ENCODE data around the gene CHD8. TPM values are rescaled to one million over a fixed set of nuclear protein-coding genes. Genes with fewer than 3 reads are reported as not detected.

The CHD8 gene
- total RNA-seq, 1 donor from 2014 or later = 144 TPM

DNA sequence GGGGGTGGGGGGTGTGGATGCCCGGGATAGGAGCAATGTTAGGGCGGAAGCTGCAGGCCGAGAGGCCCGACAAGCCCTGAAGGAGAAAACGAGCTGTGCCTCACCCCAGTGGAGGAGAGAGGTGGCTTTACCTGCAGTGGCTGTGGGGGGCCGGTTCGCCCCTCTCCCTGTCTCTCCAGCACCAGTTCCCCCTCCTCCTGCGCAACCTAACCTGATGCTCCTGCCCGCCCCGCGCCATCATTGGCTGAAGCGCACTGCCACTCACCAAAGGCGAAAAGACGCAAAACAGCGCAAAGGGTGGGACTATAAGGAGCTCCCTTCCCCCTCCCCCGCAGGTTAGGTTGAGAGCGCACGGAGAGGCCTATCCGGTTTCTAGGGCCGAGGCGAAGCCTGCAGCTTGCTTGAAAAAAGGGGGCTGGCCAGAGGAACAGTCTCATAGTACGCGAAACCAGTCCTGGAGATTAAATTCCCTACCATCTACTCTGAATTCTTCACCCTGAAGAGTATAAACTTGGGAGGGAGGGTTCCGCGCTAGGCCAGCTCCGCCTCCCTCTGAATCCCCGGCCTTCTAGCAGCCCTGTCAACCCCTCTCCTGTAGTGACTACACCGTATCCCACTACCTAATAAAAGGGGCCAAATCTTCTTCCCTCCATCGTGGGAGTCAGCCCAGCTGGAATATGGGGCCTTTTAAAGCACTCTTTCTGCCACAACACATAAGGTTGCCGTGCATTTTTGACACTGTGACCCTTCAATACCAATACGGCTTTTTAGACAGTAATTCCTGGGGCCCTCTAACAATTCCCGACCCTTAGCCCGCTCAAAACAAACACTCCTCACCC, 18.6 kb downstream of the CHD8 start:
- TF ChIP-seq, protein P1, sequence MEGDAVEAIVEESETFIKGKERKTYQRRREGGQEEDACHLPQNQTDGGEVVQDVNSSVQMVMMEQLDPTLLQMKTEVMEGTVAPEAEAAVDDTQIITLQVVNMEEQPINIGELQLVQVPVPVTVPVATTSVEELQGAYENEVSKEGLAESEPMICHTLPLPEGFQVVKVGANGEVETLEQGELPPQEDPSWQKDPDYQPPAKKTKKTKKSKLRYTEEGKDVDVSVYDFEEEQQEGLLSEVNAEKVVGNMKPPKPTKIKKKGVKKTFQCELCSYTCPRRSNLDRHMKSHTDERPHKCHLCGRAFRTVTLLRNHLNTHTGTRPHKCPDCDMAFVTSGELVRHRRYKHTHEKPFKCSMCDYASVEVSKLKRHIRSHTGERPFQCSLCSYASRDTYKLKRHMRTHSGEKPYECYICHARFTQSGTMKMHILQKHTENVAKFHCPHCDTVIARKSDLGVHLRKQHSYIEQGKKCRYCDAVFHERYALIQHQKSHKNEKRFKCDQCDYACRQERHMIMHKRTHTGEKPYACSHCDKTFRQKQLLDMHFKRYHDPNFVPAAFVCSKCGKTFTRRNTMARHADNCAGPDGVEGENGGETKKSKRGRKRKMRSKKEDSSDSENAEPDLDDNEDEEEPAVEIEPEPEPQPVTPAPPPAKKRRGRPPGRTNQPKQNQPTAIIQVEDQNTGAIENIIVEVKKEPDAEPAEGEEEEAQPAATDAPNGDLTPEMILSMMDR (IDR thresholded peaks at IDR 0.05; ENCODE audit: unreplicated experiment) = no peak
- H3K4me1 Mint-ChIP-seq (ENCODE audit: unreplicated experiment) = peaks cover 38% of the 10 kb centered on the region
- peak overlapping the region; percentile 91 for H3K27ac Mint-ChIP-seq (ENCODE audit: unreplicated experiment)
- H3K27me3 Mint-ChIP-seq (ENCODE audit: unreplicated experiment) = peaks cover 4% of the 10 kb centered on the region
- peaks cover 4% of the 10 kb centered on the region for H3K36me3 Mint-ChIP-seq (ENCODE audit: low read depth, unreplicated experiment)
- DNase-seq (ENCODE audit: low spot score) = peak; percentile 100
- H3K9me3 Mint-ChIP-seq (ENCODE audit: unreplicated experiment) = no peaks in the 10 kb centered on the region
- H3K4me3 Mint-ChIP-seq (ENCODE audit: unreplicated experiment) = peak overlapping the region; percentile 95

DNA sequence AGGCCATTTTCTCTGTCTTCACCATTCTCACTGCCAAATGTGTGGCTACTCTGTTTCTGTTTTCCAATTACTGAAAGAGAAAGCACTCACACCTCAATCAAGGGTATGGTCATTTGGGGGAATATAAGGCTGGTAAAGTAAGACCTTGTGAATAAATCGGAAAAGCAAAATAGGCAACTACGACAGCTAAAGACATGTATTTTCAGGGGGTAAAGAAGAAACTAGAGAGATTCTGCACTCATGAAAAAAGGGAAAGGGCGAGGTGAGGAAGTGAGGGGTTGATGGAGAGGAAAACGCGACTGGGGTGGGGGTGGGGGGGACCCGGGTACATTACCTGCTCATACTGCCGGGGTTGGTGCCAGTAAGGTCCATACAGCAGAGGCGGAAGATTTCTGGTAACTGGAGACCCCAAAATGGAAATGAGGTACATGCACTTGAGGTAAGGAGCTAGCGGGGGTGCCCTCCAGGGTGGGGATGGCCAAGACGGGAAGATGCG, 19.3 kb downstream of the CHD8 start:
- Mint-ChIP-seq H3K4me1 (ENCODE audit: unreplicated experiment) (peaks cover 38% of the 10 kb centered on the region), H3K27me3 (ENCODE audit: unreplicated experiment) (peaks cover 4% of the 10 kb centered on the region), H3K27ac (ENCODE audit: unreplicated experiment) (peak overlapping the region; percentile 81), H3K9me3 (ENCODE audit: unreplicated experiment) (no peaks in the 10 kb centered on the region), H3K4me3 (ENCODE audit: unreplicated experiment) (peak overlapping the region; percentile 95), H3K36me3 (ENCODE audit: low read depth, unreplicated experiment) (peaks cover 6% of the 10 kb centered on the region)
- TF ChIP-seq, protein P1 (IDR thresholded peaks at IDR 0.05; ENCODE audit: unreplicated experiment) = no peak
- DNase-seq (ENCODE audit: low spot score) = no peak

DNA sequence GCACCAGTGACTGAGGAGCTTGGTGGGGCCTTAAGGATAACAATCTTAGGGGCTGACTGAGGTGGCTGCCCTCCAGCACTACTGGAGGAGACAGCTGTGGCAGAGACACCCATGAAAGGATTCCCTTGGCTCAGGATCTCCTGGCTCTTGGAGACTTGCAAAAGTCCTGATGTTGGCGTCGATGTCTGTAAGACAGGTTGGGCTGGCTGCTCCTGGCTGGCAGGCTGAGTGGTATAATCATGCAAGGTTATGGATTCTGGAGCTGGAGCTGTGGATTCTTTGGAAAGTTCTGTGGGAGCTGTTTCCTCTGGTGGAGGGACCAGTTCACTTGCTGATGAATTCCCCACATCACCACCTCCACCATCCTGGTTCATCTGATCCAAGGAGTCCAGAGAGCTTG, 24.8 kb downstream of the CHD8 start:
- Mint-ChIP-seq H3K4me3 (ENCODE audit: unreplicated experiment) (no peak overlapping the region), H3K36me3 (ENCODE audit: low read depth, unreplicated experiment) (peaks cover 39% of the 10 kb centered on the region), H3K4me1 (ENCODE audit: unreplicated experiment) (peaks cover 18% of the 10 kb centered on the region), H3K9me3 (ENCODE audit: unreplicated experiment) (no peaks in the 10 kb centered on the region), H3K27me3 (ENCODE audit: unreplicated experiment) (peaks cover 3% of the 10 kb centered on the region), H3K27ac (ENCODE audit: unreplicated experiment) (no peak overlapping the region)
- TF ChIP-seq, protein P1 (IDR thresholded peaks at IDR 0.05; ENCODE audit: unreplicated experiment) = no peak
- DNase-seq (ENCODE audit: low spot score) = no peak

DNA sequence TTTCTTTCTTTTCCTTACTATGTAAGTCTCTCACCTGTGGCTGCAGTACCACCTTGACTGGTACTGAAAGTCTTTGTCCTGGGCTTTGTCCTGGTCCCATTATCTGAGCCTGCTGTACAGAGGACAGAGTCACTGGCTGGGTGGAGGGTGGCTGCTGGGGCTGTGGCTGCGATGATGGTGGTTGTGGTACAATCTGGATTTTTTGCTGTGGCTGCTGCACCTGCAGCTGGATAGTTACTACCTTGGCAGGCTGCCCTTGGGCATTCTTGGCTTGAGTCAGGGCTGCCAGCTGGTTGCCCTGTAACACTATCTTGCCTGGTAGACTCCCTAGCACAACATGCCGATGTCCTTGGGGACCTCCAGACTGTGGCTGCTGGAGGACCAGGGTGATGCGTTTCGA, 27.0 kb downstream of the CHD8 start:
- DNase-seq (ENCODE audit: low spot score) = no peak
- H3K27ac Mint-ChIP-seq (ENCODE audit: unreplicated experiment) = no peak overlapping the region
- H3K4me3 Mint-ChIP-seq (ENCODE audit: unreplicated experiment) = no peak overlapping the region
- peaks cover 52% of the 10 kb centered on the region for H3K36me3 Mint-ChIP-seq (ENCODE audit: low read depth, unreplicated experiment)
- TF ChIP-seq, protein P1 (IDR thresholded peaks at IDR 0.05; ENCODE audit: unreplicated experiment) = no peak
- peaks cover 1% of the 10 kb centered on the region for H3K27me3 Mint-ChIP-seq (ENCODE audit: unreplicated experiment)
- H3K9me3 Mint-ChIP-seq (ENCODE audit: unreplicated experiment) = no peaks in the 10 kb centered on the region
- H3K4me1 Mint-ChIP-seq (ENCODE audit: unreplicated experiment) = peaks cover 4% of the 10 kb centered on the region

DNA sequence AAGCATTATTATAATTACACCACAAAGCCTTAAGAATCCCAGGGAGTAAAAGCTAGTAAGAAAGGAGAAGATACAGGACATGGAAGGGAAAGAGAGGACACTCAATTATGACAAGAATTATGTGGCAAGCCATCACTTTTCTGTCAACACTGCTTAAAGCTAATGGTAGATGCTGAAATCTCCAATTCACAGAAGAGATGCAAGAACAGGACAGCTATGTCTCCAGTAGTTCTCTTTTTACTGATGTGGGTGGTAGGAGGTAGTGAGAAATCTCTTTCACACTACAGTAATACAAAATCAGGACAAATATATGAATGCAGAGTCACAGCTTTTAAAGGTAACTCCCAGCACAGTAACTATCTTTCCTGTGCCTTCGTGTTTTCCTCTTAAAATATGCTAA, 29.2 kb downstream of the CHD8 start:
- H3K4me3 Mint-ChIP-seq (ENCODE audit: unreplicated experiment) = no peak overlapping the region
- H3K27me3 Mint-ChIP-seq (ENCODE audit: unreplicated experiment) = no peaks in the 10 kb centered on the region
- peaks cover 59% of the 10 kb centered on the region for H3K36me3 Mint-ChIP-seq (ENCODE audit: low read depth, unreplicated experiment)
- no peak for DNase-seq (ENCODE audit: low spot score)
- TF ChIP-seq, protein P1 (IDR thresholded peaks at IDR 0.05; ENCODE audit: unreplicated experiment) = no peak
- no peaks in the 10 kb centered on the region for H3K4me1 Mint-ChIP-seq (ENCODE audit: unreplicated experiment)
- H3K9me3 Mint-ChIP-seq (ENCODE audit: unreplicated experiment) = no peaks in the 10 kb centered on the region
- H3K27ac Mint-ChIP-seq (ENCODE audit: unreplicated experiment) = no peak overlapping the region
